HG02763 (cell line): Measurements from ENCODE around the gene NOXA1.

ENCODE experiments used
- ATAC-seq: cut with Tn5 transposase; IDR thresholded peaks from one replicate; pipeline ENCODE4 v1.9.1; 2021; ENCODE audit warnings: mild to moderate bottlenecking, moderate library complexity; ENCODE audit not compliant: unreplicated experiment

NOXA1 gene

DNA sequence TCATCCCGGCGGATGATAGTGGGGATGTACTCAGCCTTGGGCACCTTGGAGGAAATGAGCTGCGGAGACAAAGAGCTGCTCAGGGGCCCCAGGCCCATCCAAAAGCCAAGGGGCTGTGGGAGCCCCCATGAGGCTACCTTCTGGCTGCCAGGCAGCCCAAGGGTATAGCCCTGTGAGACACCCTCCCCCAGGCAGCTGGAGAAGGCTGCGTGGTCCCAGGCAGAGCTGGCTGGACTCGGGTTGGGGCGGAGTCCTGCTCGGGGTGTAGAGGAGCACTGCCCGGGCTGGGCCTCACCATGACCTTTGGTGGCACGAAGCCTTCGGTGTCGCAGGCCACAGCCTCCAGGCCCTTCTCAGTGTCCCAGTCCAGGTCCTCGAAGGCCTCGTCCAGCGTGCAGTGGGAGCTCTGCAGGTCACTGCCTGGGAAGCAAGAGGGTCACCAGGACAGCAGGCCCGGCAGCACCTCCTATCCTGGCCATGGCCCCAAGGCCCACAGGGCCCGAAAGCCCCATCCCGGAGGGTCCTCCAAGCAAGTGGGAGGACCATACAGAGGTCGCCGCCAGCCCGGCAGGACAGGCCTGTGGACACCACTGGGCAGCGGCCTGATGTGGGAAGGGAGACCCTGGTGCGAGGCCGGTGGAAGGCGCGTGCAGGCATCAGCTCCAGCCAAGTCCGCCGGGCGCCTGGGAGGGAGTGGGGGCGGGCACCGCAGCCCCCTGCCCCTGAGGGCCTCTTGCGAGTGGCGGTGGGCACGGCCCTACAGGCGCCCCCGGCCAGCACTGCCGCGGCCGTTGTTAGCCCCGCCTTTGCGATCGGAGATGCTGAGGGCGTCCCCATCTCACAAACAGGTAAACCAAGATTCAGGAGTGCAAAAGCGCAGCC lies 29.8 kb downstream of the NOXA1 start:
- no peak for ATAC-seq

DNA sequence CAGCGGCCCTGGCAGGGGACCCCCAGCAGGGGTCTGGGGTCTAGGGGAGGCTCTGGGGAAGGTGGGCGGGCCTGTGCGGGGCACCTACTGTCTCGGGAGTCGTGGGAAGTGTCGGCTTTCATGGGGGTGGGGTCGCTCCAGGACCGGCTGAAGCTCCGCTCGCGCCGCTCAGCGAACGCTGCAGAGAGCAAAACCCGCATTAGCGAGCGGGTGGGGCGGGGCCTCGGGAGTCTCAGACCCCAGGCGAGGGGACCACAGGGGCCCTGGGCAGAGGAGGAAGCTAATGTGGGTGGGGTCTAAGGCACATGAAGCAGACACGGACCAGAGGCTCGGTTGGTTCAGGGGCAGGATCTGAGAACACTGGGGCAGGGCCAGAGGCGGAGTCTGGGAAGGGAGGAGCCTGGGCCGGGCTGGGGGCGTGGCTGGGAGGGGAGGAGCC lies 30.5 kb downstream of the NOXA1 start:
- ATAC-seq = no peak

DNA sequence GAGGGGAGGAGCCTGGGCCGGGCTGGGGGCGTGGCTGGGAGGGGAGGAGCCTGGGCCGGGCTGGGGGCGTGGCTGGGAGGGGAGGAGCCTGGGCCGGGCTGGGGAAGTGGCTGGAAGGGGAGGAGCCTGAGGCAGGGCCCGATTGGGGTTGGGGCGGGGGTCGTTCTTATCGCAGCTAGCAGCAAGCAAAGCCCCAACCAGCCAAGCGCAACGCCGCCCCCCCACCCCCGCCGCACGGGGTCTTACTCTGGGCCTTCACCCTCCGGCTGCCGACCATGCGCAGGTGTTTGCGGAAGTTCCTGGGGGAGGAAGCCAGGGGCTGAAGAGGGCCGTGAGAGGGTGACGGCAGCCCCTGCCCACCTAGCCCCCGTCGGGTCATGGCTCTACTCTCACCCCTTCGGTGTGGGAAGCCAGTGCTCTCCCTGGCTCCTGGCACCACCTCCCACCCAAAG lies 31.0 kb downstream of the NOXA1 start:
- ATAC-seq = no peak

DNA sequence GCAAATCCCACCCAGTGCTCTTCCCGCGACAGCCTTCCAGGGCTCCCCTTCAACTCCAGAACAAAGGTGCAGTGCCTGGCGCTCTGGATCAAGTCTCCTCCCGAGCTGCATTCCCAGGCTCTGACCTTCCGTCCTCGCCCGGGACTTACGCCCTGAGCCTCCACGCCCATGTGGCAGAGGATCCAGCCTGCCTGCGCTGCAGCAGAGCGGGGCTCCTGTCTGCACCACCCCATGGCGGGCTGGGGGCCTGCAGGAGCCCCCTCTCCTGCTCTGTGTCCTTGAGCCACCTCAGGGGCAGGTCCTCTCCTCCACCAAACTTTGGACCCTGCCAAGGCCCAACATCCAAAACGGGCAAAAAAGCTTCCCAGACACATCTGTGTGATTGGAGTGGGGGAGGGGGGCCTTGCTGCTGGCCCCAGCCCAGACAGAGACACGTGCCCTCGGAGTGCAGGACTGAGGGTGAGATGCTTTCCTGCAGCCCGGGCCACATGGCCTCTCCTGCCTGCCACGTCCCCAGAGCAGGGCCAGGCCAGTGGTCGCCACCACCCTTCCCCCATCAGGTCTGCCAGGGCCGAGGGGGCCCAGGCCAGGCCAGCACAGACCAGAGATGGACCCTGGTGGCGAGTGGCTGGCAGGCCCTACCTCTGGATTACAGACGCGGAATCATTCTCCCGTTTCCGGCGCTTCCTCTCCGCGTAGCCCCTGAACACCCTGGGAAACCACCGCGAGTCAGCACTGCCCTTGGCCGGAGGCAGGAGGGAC lies 31.6 kb downstream of the NOXA1 start:
- ATAC-seq = no peak

DNA sequence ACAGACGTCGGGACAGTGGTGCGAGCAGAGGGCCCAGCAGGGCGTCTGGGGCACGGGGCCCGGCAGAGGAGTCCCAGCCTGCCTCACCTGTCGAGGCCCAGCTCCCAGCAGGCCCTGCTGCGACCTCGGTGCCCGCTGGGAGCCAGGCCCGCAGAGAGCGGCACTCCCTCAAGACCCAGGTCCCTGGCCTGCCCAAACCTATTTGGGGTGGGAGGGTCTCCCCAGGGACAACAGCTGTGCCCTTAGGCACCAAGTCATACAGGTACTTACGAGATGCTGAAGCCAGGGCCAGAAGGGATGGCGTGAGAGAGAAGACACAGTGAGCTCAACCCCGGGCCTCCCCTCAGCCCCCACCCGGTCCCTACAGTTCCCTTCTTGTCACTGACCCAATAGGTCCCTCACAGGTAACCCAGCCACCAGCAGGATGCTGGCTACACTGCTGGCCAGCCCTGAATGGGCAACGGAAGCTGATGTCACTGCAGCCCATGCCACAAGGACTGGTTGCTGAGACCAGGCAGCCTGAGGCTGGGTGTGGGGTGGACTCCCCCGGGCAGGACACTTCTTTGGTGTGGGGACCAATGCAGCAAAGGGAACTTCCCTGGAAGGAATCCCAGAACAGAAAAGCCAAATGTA lies 32.3 kb downstream of the NOXA1 start:
- ATAC-seq = no peak

DNA sequence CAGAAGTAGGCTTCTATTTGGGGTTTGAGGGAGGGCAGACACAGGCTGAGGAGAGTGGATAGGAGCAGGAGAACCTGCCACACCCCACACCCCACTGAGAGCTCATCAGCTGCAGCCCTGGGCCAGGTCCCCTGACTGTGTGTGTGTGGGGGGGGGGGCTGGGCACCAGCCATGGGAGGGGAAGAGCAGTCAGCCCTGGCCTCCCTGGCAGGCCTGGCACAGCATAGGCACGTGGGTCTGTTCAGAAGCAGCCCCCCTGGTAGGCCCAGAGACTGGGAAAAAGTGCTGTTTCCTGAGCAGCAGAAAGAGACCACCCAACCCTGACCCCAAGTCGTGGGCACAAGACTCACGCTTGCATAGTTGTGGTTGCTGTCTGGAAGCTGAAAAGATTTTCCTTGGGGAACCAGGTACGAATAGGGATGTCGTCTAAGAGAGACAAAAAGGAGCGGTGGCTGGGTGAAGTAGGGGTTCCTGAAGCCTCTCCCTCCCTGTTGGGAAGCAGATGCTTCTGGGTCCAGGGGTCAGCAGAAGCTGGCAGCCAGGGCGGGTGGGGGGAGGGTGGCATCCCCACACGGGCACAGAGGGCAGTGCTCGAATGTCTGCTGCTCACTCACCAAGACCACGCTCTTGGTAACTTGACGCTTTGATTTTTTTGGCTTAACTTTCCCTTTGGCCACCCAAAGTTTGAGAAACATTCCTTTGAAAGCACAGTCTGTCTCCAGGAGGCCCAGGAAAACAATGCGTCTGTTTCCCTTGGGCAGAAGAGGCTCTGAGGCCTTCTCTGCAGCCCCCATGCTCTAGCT lies 33.1 kb downstream of the NOXA1 start:
- ATAC-seq = no peak

DNA sequence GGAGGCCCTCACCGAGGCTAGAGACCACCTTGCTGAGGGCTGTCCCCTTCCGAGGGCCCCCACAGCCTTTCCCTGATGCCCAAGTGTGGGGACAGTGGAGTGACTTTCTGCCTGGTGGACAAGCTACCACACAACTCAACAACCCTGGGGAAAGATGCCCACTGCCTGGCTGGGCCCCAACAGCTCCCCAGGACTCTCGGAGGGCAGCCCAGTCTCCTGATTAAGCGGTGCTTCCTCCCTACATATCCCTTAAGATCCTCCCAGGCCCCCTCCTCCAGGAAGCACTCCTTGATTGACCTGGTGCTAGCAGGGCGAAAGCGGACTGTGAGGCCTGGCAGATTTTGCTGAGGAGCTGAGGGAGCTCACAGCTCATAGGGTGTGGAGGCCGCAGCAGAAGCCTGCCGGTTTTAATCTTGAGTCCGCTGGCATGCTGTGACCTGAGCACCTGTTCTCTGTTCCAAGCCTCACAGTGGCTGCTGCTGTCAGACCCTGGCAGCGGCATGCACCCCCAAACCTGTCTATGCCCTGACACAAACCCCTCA lies 33.7 kb downstream of the NOXA1 start:
- ATAC-seq = no peak

DNA sequence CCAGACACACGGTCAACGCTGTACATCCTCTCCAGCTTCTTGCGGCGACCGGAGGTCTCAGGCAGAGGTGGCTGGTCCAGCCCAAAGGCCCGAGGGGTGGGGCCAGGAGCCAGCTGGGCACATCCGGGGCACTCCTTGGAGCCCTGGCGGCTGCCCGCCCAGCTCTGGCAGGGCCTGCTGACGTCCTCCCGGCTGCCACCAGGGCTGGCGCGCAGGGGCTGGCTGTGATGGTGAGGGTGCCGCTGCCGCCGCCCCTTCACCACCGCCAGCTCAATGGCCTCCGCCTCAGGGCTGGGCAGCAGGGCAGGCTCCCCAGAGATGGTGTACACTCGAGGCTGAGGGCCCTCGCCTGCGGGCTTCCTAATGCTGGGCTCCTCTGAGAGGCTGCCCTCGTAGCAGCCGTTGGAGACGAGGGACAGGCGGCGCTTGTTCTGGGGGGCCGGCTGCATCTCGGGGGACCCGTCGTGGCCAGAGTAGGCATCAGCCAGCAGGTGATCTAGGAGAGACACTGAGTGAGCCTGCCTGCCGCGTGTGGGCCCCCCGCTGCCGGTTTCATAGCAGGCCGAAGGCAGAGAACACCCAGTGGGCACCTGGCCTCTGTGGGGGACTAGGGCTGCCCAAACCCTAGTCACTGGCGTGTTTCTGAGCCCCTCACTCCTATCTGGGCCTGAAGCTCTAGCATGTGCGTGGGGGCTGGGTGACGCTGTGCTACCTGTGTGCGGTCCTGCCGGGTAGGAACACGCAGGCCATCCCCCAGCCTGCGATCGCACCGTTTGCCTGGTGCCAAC lies 34.4 kb downstream of the NOXA1 start:
- no peak for ATAC-seq

DNA sequence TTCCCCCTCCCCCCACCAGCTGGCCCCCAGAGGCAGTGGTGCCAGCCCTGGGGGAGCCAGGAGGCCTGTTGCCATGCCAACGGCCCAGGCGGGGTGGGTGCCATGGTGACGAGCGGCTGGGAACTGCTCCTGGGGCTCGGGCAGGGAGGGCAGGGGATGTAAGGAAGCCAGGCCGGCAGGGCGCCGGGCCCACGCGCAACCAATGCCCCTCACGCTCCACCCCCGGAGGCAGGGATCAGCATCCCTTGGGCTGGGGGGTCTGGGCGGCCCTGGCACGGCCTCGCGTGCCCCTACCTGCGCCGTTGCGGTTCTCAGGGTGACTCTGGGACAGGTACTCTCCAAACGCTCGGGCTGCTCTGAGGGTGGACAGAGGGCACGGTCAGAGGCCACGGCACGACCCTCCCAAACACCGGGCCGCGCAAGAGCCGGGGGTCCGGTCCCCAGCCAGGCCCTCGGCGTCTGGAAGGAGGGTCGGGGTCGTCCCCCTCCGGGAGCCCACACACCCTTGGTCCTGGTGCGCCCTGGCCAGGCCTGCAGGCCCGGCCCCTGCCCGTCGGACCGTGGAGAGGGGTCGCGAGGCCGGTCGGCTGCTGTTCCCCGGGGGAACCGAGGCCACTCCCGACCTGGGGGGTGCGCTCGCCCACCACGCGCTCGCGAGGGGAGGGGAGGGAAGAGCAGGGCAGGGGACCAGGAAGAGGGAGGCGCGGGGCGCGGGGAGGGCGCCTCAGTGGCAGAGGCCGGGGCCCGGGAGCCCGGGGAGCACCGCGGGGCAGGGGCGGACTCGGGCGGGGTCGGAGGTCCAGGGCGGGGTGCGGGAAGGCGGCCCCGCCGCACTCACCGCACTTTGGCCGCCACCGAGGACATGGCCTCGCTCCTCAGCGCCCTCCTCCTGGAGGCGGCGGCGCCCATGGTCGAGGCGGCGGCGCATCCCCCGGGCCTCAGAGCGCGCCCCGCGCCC lies 35.3 kb downstream of the NOXA1 start:
- peak; percentile 0 for ATAC-seq

DNA sequence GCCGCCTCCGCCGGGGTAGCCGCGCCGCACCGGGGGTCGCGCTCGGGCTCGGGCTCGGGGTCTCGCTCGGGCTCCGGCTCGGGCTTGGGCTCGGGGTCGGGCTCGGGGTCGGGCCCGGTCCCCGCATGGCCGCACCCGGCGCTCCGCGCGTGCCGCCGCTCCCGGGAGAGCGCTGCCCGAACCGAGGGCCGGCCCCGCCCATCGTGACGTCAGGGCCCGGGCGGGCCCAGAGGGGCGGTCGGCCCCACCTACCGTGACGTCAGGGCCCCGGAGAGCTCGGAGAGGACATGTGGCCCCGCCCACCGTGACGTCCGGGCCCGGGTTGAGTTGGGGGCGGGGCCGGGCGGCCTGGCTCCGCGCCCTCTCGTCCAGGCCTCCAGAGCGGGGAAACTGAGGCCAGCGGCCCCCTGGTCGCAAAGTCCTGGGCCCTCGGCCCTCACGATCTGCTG lies 36.0 kb downstream of the NOXA1 start, which contains the start of gene NSMF:
Gene NSMF (minus strand): TSS at position 183 of the 449 bp plus-strand sequence. CDS start 232 bp downstream, outside the sequence.
- peak; percentile 66 for ATAC-seq

DNA sequence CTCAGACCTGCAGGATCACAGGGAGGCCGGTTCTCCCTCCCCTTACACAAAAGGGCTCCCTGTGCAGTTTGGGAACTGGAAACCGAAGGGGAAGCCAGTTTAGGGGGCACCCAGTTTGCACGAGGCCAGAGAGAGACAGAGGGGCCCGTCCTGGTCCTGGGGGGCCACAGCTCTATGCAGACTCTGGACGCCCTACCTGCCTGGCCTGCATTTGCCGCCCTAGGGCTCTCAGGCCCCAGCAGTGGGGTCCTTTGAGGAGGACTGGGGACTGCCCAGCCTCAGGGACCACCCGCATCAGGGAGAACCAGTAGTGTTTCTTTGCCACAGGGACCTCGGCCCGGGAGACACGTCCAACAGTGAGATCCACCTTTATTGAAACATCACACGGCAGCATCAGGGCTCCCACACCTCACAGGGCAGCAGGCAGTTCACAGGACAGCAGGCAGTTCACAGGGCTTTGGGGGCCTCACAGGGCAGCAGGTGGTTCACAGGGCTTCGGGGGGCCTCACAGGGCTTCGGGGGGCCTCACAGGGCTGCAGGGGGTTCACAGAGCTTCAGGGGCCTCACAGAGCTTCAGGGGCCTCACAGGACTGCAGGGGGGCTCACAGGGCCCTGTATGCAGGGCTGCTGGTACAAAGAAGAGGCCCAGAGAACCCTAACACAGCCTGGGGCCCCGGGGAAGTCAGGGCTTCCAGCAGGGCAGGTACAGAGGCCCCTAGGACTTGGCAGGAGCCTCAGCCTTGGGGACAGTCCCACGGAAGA lies 36.6 kb downstream of the NOXA1 start:
- ATAC-seq = no peak

DNA sequence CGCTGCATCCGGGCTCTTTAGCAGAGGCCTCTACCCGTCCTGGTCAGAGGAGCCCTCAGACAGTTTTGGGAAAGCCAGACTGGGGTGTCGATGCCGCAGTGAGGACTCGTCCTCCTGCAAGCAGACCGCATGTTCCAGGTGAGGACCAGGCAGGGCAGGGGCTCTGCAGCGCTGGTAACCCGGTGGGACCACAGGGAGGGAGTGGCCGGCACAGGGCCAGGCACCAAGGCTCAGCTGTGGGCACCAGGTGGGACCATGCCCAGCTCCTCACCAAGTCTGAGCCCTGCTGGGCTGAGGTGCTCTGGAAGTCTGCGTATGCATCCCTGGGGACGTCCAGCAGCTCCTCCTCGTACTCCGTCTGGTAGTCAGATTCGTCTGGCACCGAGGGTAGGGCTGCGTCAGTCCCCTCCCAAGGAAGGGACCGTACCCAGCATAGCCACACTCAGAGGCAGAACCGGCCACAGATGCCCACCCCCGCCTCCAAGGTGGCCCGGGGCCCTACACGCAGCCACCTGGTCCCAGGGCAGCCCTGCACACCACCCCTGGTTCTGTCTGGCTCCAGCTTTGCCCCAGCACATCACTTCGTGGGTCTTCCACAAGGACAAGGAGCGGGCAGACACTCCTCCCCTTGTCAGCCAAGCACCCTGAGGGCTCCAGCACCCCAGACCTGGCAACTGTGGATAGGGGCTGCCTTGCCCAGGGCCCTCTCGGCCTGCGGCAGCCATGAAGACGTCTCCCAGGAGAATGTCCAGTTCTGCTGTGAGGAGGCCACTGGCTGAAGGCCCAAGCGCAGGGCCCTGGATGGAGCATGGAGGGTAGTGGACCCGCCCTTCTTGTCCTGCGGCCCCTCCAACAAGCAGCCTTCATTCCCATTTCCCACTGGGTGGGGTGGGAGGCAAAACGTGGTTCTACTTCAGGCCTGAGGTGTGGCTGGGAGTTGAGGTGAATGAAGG lies 37.4 kb downstream of the NOXA1 start:
- no peak for ATAC-seq

DNA sequence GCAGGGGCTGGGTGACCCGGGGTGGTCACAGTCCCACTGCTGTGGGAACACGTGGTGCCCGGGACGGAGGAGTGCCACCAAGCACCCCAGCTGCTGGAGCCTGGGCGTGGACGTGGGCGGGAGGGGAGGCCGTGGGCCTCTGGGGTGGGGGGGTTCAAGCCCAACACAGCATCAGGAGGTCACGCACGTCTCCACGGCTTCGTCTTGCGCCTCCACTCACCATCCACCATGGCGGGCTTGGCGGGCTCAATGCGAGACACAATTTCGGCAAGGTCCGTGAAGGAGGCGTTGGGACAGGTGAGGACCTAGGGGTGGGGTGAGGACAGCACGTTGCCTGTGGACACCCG lies 38.1 kb downstream of the NOXA1 start:
- ATAC-seq = no peak

DNA sequence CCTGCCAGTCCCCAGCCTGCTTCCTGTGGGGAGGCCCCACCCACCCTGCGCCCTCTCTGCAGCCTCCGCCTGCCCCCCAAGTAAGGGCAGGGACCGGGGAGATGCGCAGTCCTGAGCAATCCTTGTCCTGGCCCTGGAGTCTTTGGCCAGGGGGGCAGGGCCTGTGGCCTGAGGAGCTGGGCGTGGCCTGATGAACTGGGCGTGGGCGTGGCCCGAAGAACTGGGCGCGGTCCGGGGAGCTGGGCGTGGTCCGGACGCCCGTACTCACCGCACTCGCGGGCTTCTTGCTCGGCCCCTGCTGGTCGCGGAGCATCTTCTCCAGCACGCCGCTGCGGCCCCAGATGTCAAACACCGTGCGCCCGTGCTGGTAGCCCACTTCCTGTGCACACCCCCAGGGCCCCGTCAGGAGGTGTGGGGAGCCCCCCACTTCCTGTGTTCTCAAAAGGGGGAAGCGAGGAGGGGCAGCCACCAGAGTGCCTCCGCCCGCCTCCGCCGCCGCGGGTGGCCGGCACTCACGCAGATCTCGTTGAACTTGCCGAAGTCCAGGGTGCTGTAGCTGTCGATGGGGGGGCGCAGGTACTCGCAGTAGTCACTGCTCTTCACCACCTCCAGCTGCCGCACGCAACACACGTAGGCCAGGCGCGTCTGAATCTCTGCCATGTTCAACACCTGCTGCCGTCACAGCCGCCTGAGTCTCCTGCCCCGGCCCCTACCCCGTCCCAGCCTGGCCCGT lies 38.6 kb downstream of the NOXA1 start:
- peak; percentile 37 for ATAC-seq

DNA sequence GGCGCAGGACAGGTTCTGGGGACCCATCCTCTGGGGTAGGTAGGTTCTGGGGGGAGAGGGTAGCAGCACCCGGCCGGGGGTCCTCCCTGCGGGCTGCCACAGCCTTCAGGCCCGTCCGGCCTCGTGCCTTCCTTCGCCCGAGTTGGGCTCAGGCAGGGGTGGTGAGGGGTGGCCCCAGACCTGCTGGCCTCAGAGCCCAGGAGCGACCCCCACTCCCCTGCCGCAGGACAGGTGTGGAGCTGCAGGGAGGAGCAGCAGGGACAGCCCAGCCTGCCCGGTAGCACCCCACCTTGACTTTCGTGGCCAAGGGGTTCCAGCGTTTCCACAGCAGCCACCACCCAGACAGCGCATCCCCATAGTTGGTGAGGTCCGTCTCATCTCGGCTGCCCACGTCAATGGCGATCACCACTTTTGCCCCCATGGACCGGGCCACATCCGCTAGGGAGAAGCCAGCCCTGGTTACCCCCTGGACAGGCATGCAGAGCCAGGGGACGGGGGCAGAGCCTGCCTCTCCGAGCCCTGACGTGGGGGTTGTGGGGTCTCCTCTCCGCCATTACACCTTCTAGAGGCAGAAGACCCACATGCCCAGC lies 39.3 kb downstream of the NOXA1 start:
- no peak for ATAC-seq
